Upper lobe of left lung (tissue), 6 donors: ENCODE results near the gene CFAP97. TPM values are rescaled to one million over a fixed set of nuclear protein-coding genes. Genes with fewer than 3 reads are reported as not detected.

Experiments
- ATAC-seq, 2 donors: fragments of 200-7000 bp; cut with Tn5 transposase; one replicate each; pipeline ENCODE4 v1.9.1; 2022; ENCODE audit warnings: mild to moderate bottlenecking in 2 of 2, moderate library complexity in 2 of 2; ENCODE audit not compliant: low FRiP score in 2 of 2
- DNase-seq, 2 donors: peaks; one replicate each; pipeline ENCODE4 v3.0.0-alpha.2; 2019 to 2020
- H3K27ac ChIP-seq, 4 donors: fragments of 200-600 bp; sonication (generic); one replicate each; pipeline ENCODE4 v1.5.1; 2016 to 2019
- H3K27me3 ChIP-seq, 4 donors: fragments of 200-600 bp; sonication (generic); one replicate each; pipeline ENCODE4 v1.5.1; 2017 to 2019
- H3K36me3 ChIP-seq, 4 donors: fragments of 200-600 bp; sonication (generic); one replicate each; pipeline ENCODE4 v1.5.1; 2016 to 2019
- H3K4me1 ChIP-seq, 4 donors: fragments of 200-600 bp; sonication (generic); one replicate each; pipeline ENCODE4 v1.5.1; 2018 to 2019
- H3K4me3 ChIP-seq, 4 donors: fragments of 200-600 bp; sonication (generic); one replicate each; pipeline ENCODE4 v1.5.1; 2017 to 2019; ENCODE audit warnings: mild to moderate bottlenecking in 2 of 4, moderate library complexity in 1 of 4
- H3K9me3 ChIP-seq, 4 donors: fragments of 200-600 bp; sonication (generic); one replicate each; pipeline ENCODE4 v1.5.1; 2018 to 2019
- EP300 ChIP-seq, 4 donors: sonication (generic); formaldehyde crosslinking; IDR thresholded peaks; one replicate each; pipeline ENCODE4 v1.5.1; 2017; ENCODE audit warnings: antibody characterized with exemption in 4 of 4, control low read depth in 2 of 4
- POLR2A ChIP-seq, 4 donors: fragments of 450-650 bp; IDR thresholded peaks; one replicate each; pipeline ENCODE4 v1.5.1; 2016 to 2017; ENCODE audit warnings: antibody characterized with exemption in 4 of 4, mild to moderate bottlenecking in 2 of 4
- POLR2AphosphoS5 ChIP-seq, 2 donors: sonication (generic); formaldehyde crosslinking; IDR thresholded peaks; one replicate each; pipeline ENCODE4 v1.5.1; 2017; ENCODE audit warnings: antibody characterized with exemption in 2 of 2
- WGBS, 2 donors: methylation state at CpG; one replicate each; pipeline ENCODE4 v1.1.5; 2017 to 2018; 5-methylcytosine and 5-hydroxymethylcytosine counted together
- total RNA-seq, 6 donors: library from RNA; depleted of rRNA in 4 of 6; stranded (reverse); fragments of >200 nt in 4 of 6; gene quantifications; one replicate each; pipeline versions ENCODE4 v1.1.0 to v1.2.1, GENCODE V29; 2016 to 2021
- TF ChIP-seq, protein P1 (sequence below), 6 experiments: fragments of 450-650 bp in 4 of 6; fragments of 200-600 bp in 2 of 6; sonication (generic) in 2 of 6; IDR thresholded peaks; one replicate each; pipeline ENCODE4 v1.5.1; 2016 to 2019; ENCODE audit warnings: antibody characterized with exemption in 6 of 6
- donor health status: DM: no; HTN: no; CAD: no; lungs with moderate emphysema.
- donor health status: DM: no; HTN: yes; CAD: no; lungs with severe emphysema.

Gene CFAP97
- total RNA-seq, 6 donors from 2014 or later, result 12.3 to 42.9 (median 24.0) TPM

DNA sequence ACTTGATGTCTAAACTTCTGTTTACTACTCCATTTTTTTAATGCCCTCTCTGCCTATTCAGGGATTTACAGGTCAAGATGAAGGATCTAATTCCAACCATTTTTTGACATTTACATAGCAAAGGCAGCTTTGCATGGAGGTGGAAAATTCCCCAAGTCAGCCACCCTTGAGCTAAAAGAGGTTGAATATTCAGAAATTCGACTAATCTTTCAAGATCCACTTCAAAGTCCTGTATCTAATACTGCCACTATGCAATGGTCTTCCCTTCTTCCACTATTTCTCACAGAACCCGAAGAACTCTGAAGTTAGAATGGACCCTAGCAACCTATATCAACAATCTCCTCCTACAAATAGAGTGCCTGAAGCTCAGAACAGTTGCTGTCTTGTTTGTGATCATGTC, 21.6 kb downstream of the CFAP97 start:
- no peak overlapping the region for H3K4me3 ChIP-seq
- TF ChIP-seq, protein P1, sequence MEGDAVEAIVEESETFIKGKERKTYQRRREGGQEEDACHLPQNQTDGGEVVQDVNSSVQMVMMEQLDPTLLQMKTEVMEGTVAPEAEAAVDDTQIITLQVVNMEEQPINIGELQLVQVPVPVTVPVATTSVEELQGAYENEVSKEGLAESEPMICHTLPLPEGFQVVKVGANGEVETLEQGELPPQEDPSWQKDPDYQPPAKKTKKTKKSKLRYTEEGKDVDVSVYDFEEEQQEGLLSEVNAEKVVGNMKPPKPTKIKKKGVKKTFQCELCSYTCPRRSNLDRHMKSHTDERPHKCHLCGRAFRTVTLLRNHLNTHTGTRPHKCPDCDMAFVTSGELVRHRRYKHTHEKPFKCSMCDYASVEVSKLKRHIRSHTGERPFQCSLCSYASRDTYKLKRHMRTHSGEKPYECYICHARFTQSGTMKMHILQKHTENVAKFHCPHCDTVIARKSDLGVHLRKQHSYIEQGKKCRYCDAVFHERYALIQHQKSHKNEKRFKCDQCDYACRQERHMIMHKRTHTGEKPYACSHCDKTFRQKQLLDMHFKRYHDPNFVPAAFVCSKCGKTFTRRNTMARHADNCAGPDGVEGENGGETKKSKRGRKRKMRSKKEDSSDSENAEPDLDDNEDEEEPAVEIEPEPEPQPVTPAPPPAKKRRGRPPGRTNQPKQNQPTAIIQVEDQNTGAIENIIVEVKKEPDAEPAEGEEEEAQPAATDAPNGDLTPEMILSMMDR (IDR thresholded peaks at IDR 0.05), result no peak
- TF ChIP-seq POLR2AphosphoS5 (IDR thresholded peaks at IDR 0.05) (no peak), EP300 (IDR thresholded peaks at IDR 0.05) (no peak), POLR2A (IDR thresholded peaks at IDR 0.05) (no peak)
- no peaks in the 10 kb centered on the region for H3K36me3 ChIP-seq
- peak overlapping the region in 3 of 4 donors; percentile 4 to 53 (median 13) for H3K27ac ChIP-seq
- H3K9me3 ChIP-seq, result no peaks in the 10 kb centered on the region
- no peaks in the 10 kb centered on the region for H3K27me3 ChIP-seq
- DNase-seq (no peak), ATAC-seq (no peak)
- 66 to 70% methylated on average over 2 of the region's 2 CpGs for WGBS, 2 donors
- H3K4me1 ChIP-seq, result peaks cover 0 to 6% (median 0%) of the 10 kb centered on the region in 4 donors

DNA sequence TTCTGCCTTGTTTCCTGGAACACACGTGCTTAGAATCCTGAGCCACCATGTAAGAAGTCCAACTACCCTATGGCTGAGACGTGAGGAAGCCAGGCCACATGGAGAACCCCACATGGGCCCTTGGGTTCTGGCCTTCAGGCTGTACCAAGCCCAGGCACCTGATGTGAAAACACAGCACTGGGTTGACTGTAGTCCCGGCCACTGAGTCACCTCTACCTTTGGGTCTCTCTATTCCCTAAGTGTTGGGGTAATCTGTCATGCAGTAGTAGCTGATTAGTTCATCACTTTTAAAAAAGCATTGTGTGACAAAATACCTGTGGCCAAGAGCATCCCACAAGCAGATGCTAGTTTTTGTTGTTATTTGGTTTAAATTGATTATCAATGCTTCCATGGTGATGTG, 24.3 kb downstream of the CFAP97 start:
- Histone ChIP-seq H3K4me1 (peaks cover 0 to 6% (median 0%) of the 10 kb centered on the region in 4 donors), H3K9me3 (no peaks in the 10 kb centered on the region), H3K27ac (no peak overlapping the region), H3K27me3 (no peaks in the 10 kb centered on the region), H3K36me3 (peaks cover 0 to 12% (median 4%) of the 10 kb centered on the region in 4 donors), H3K4me3 (no peak overlapping the region)
- TF ChIP-seq POLR2A (IDR thresholded peaks at IDR 0.05) (no peak), POLR2AphosphoS5 (IDR thresholded peaks at IDR 0.05) (no peak), EP300 (IDR thresholded peaks at IDR 0.05) (no peak)
- TF ChIP-seq, protein P1 (IDR thresholded peaks at IDR 0.05), result no peak
- ATAC-seq (no peak), DNase-seq (no peak)
- 80 to 89% methylated on average over 1 to 3 of the region's 3 CpGs for WGBS, 2 donors

DNA sequence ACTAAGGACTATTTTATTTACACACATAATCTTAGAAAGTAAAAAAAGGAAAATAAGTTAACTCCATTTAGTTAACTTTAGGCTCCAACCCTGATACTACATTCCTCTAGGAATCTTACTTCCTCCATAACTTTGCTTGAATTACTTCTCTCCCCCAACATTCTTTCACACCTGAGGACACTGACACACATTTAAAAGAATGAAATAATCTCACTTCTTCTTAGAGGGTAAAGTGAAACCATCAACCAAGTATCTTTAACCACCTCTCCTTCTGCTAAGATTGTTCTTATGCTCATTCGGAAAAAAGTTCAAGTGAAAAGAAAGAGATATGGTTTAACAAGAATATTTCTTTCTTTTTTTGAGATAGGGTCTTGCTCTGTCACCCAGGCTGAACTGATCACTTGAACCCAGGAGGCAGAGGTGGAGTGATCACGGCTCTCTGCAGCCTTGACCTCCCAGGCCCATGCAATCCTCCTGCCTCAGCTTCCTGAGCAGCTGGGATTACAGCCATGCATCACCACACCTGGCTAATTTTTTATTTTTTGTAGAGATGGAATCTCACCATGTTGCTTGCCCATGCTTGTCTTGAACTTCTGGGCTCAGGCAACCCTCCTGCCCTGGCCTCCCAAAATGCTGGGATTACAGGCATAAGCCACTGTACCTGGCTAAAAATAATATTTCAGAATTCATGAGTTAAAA, 32.3 kb downstream of the CFAP97 start:
- peaks cover 0 to 44% (median 15%) of the 10 kb centered on the region in 4 donors for H3K36me3 ChIP-seq

DNA sequence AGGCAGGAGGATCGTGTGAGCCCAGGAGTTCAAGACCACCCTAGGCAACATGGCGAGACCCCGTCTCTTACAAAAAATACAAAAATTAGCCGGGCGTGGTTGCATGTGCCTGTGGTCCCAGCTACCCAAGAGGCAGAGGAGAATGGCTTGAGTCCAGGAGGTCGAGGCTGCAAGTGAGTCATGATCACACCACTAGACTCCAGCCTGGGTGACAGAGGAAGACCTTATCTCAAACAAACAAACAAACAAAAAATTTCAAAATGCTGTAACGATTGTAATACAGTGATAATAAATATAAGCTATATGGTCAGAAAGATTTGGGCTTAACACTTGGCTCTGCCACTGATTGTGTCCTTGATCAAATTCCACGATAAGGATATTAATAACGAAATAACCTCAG, 36.6 kb downstream of the CFAP97 start:
- H3K4me3 ChIP-seq, result no peak overlapping the region
- TF ChIP-seq POLR2AphosphoS5 (IDR thresholded peaks at IDR 0.05) (no peak), POLR2A (IDR thresholded peaks at IDR 0.05) (no peak), EP300 (IDR thresholded peaks at IDR 0.05) (no peak)
- TF ChIP-seq, protein P1 (IDR thresholded peaks at IDR 0.05), result no peak
- H3K36me3 ChIP-seq, result peaks cover under 1 to 39% (median 10%) of the 10 kb centered on the region in 4 donors
- H3K27ac ChIP-seq, result no peak overlapping the region
- H3K9me3 ChIP-seq, result no peaks in the 10 kb centered on the region
- no peaks in the 10 kb centered on the region for H3K27me3 ChIP-seq
- WGBS, 2 donors, result 83% methylated on average over 9 of the region's 9 CpGs
- DNase-seq, result no peak
- peaks cover 0 to 9% (median 0%) of the 10 kb centered on the region in 4 donors for H3K4me1 ChIP-seq
- ATAC-seq, result no peak

More for the DNA sequence above, 32.3 kb downstream of the CFAP97 start:
- Histone ChIP-seq H3K27me3 (no peaks in the 10 kb centered on the region), H3K4me3 (no peak overlapping the region), H3K4me1 (no peaks in the 10 kb centered on the region), H3K9me3 (no peaks in the 10 kb centered on the region), H3K27ac (no peak overlapping the region)
- WGBS, 2 donors, result 90 to 91% methylated on average over 2 of the region's 2 CpGs
- TF ChIP-seq POLR2AphosphoS5 (IDR thresholded peaks at IDR 0.05) (no peak), POLR2A (IDR thresholded peaks at IDR 0.05) (no peak), EP300 (IDR thresholded peaks at IDR 0.05) (no peak)
- TF ChIP-seq, protein P1 (IDR thresholded peaks at IDR 0.05), result no peak
- no peak for ATAC-seq
- DNase-seq, result no peak
